Hepatocyte (in vitro differentiated cells): ENCODE measurements around the gene DEFB110.

Source experiments
- EZH2phosphoT487 ChIP-seq: fragments of 200-600 bp; sonication (generic); IDR thresholded peaks from one replicate; pipeline ENCODE4 v1.6.1; 2018; ENCODE audit warnings: antibody characterized with exemption, mild to moderate bottlenecking, low read depth, moderate library complexity; ENCODE audit not compliant: unreplicated experiment, severe bottlenecking
- TF ChIP-seq, protein P1 (sequence below): fragments of 200-600 bp; sonication (generic); IDR thresholded peaks from 2 replicates; pipeline ENCODE4 v1.5.1; 2016; ENCODE audit warnings: antibody characterized with exemption, mild to moderate bottlenecking; ENCODE audit not compliant: poor library complexity

DNA sequence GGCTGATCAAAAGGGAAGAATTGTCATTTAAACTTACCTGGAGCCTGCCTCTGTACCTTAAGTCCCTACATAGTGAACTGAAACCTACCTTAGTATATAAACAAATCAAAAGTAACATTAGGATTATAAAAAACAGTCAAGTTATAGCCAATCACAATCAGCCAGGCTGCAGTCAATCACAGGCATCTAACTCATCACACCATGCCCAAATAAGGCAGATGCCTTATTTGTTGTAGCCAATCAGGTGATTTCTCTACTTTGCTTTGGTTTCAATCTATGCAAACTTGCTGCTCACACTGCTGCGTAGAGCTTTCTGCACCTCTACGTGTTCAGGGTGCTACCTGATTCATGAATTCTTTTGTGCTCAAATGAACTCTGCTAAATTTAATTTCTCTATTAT lies 34.0 kb downstream of the DEFB110 start:
- TF ChIP-seq, protein P1, sequence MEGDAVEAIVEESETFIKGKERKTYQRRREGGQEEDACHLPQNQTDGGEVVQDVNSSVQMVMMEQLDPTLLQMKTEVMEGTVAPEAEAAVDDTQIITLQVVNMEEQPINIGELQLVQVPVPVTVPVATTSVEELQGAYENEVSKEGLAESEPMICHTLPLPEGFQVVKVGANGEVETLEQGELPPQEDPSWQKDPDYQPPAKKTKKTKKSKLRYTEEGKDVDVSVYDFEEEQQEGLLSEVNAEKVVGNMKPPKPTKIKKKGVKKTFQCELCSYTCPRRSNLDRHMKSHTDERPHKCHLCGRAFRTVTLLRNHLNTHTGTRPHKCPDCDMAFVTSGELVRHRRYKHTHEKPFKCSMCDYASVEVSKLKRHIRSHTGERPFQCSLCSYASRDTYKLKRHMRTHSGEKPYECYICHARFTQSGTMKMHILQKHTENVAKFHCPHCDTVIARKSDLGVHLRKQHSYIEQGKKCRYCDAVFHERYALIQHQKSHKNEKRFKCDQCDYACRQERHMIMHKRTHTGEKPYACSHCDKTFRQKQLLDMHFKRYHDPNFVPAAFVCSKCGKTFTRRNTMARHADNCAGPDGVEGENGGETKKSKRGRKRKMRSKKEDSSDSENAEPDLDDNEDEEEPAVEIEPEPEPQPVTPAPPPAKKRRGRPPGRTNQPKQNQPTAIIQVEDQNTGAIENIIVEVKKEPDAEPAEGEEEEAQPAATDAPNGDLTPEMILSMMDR = no peak
- no peak for TF ChIP-seq EZH2phosphoT487
